ENCODE data around the gene TMEM40.
"Not testable (repeated sequence)": the region's sequence is repeated elsewhere in the genome, so short reads cannot be mapped to it uniquely, and the experiment has no call there.

The TMEM40 gene

DNA sequence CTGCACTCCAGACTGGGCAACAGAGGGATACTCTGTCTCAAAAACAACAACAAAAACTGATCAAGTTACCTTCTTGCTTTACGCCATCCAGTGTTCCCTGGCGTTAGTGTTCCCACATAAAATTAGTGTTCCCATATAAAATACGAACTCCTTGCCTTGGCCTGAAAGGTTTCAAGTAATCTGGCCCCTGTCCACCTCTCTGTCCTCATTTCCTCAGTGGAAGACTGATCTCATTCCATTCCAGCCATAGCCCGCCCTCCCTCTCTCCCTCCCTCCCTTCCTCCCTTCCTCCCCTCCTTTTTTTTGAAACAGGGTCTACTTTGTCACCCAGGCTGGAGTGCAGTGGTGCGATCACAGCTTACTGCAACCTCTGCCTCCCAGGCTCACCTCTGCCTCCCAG is 34.6 kb upstream of the TMEM40 start:
- no peak for TF ChIP-seq ZNF426 (tag by site-specific recombination; IDR thresholded peaks at IDR 0.05)
- 0 out of 2 replicates have a peak, but pooled peaks have one; percentile 41 for TF ChIP-seq ZNF2 (tag by site-specific recombination; IDR thresholded peaks at IDR 0.05)
- TF ChIP-seq WT1 (tag by site-specific recombination; IDR thresholded peaks at IDR 0.05): peak; percentile 51; the same call in 1 of the 2 replicates
- no peak overlapping the region for H3K27ac ChIP-seq (ENCODE audit: extremely low read depth, low read depth, low read length)
- POLR2A ChIA-PET: no interaction called here
- H3K9me3 ChIP-seq (ENCODE audit: control insufficient read depth, insufficient read depth, low read depth, low read length): no peaks in the 10 kb centered on the region
- H3K4me1 ChIP-seq (ENCODE audit: control insufficient read depth, insufficient read depth, low read length): no peaks in the 10 kb centered on the region
- H3K4me3 ChIP-seq (ENCODE audit: low read depth, low read length): no peak overlapping the region
- H3K36me3 ChIP-seq (ENCODE audit: control insufficient read depth in 2 of 2, insufficient read depth in 1 of 2, low read length in 2 of 2): no peaks in the 10 kb centered on the region
- CTCF ChIA-PET: no interaction called here

DNA sequence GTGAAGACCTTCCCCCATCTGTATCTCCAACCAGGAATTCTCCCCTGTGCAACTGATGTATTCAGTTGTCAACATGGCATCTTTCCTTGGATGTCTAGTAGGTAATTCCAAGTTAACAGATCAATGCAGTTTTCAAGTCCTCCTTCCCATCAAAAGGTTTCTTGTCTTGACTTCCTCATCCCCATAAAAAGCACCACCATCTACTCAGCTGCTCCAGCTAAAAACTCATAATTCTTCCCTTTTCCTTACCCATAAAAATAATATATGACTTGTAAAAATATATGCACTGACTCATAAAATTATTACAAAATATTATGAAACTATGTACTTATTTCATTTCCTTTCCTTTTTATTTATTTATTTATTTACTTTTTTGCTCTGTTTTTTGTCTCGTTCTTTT is 32.4 kb upstream of the TMEM40 start:
- Histone ChIP-seq H3K9me3 (ENCODE audit: control insufficient read depth, insufficient read depth, low read depth, low read length) (no peaks in the 10 kb centered on the region), H3K27ac (ENCODE audit: extremely low read depth, low read depth, low read length) (no peak overlapping the region), H3K4me3 (ENCODE audit: low read depth, low read length) (no peak overlapping the region), H3K4me1 (ENCODE audit: control insufficient read depth, insufficient read depth, low read length) (no peaks in the 10 kb centered on the region), H3K36me3 (ENCODE audit: control insufficient read depth in 2 of 2, insufficient read depth in 1 of 2, low read length in 2 of 2) (no peaks in the 10 kb centered on the region)
- ChIA-PET CTCF (interaction anchor here (0.6 to 0.8 kb wide), 2 partner anchors 31 to 71 kb away, joined by 3 to 4 read pairs; no protein-coding TSS in a partner anchor), POLR2A (no interaction called here)
- TF ChIP-seq, protein P1, sequence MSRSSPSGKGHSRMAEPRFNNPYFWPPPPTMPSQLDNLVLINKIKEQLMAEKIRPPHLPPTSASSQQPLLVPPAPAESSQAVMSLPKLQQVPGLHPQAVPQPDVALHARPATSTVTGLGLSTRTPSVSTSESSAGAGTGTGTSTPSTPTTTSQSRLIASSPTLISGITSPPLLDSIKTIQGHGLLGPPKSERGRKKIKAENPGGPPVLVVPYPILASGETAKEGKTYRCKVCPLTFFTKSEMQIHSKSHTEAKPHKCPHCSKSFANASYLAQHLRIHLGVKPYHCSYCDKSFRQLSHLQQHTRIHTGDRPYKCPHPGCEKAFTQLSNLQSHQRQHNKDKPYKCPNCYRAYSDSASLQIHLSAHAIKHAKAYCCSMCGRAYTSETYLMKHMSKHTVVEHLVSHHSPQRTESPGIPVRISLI (tag by site-specific recombination; IDR thresholded peaks at IDR 0.05): 0 out of 2 replicates have a peak, but pooled peaks have one; percentile 5
- no peak for TF ChIP-seq ZNF324 (tag by site-specific recombination; IDR thresholded peaks at IDR 0.05)

DNA sequence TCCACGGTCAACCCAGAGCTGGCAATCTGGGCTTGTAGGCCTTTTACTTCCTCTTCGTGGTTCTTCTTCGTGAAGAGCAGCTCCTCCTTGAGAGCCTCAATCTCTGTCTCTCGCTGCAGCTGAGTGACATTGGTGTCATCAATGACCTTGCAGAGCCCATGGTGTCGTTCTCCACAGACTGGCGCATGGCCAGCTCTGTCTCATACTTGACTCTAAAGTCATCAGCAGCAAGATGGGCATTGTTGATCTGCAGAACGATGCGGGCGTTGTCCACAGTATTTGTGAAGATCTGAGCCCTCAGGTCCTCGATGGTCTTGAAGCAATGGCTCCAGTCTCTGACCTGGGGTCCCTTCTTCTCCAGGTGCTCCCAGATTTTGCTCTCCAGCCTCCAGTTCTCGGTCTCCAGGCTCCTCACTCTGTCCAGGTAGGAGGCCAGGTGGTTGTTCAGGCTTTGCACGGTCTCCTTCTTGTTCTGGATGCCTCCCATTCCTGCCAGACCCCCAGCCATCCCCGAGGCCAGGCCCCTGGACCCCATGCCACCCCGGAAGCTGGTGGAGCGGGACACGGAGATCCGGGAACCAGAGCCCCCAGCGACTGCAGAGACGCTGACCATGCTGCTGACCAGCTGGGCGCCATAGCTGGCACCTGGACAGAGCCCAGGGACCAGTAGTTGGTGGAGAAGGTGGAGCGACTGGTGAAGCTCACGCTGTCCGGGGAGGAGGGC is 29.1 kb upstream of the TMEM40 start:
- H3K36me3 ChIP-seq (ENCODE audit: control insufficient read depth in 2 of 2, insufficient read depth in 1 of 2, low read length in 2 of 2); H3K4me3 ChIP-seq (ENCODE audit: low read depth, low read length); POLR2A ChIA-PET; H3K4me1 ChIP-seq (ENCODE audit: control insufficient read depth, insufficient read depth, low read length); H3K9me3 ChIP-seq (ENCODE audit: control insufficient read depth, insufficient read depth, low read depth, low read length); H3K27ac ChIP-seq (ENCODE audit: extremely low read depth, low read depth, low read length): not testable (repeated sequence)
- CTCF ChIA-PET: interaction anchor here (0.6 to 3.3 kb wide), 17 partner anchors 10 to 104 kb away, joined by 3 to 12 read pairs (median 5); partner anchors contain the start of gene RPL32

DNA sequence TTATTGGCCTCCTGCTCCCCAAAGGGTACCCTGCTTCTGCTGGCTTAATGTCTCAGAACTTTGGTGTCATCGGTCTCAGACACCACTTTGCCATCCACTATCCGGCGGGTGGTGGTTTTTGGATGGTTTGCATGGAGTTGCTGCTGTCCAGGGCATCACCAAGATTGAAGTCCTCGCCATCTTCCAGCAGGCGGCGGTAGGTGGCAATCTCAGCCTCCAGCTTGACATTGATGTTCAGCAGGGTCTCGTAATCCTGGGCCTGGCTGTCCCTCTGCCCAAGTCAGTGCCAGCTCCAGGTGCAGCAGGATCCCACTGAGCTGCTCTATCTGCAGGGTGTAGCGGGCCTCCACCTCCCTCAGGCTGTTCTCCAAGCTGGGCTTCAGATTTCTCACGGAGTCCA is 28.3 kb upstream of the TMEM40 start:
- CTCF ChIA-PET: interaction anchor here (0.6 to 3.3 kb wide), 19 partner anchors 9 to 104 kb away, joined by 3 to 12 read pairs (median 4); partner anchors contain the start of gene RPL32

DNA sequence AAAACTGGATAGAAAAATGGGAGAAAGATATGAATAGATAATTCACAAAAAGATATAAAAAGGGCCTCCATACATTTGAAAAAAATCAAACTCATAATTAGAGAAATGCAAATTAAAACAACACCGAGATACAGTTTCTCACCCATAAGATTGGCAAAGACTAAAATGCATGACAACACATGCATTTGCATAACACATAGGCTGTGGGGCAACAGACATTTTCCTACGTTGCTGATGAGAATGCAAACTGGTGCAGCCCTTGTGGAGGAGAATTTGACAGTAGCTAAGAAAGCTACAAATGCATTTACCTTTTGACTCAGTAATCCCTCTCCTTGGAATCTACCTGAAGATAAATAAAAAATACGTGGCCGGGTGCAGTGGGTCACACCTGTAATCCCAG is 26.0 kb upstream of the TMEM40 start:
- no peaks in the 10 kb centered on the region for H3K9me3 ChIP-seq (ENCODE audit: control insufficient read depth, insufficient read depth, low read depth, low read length)
- no peaks in the 10 kb centered on the region for H3K4me1 ChIP-seq (ENCODE audit: control insufficient read depth, insufficient read depth, low read length)
- H3K4me3 ChIP-seq (ENCODE audit: low read depth, low read length): no peak overlapping the region
- TF ChIP-seq ZNF211 (tag by site-specific recombination; IDR thresholded peaks at IDR 0.05; ENCODE audit: low read depth): no peak
- TF ChIP-seq ZNF302 (tag by site-specific recombination; IDR thresholded peaks at IDR 0.05; ENCODE audit: low read depth): no peak
- no peak for TF ChIP-seq KLF10 (tag by site-specific recombination; IDR thresholded peaks at IDR 0.05)
- no peak for TF ChIP-seq ZNF624 (tag by site-specific recombination; IDR thresholded peaks at IDR 0.05)
- TF ChIP-seq ZNF501 (tag by site-specific recombination; IDR thresholded peaks at IDR 0.05): no peak
- TF ChIP-seq, protein P2, sequence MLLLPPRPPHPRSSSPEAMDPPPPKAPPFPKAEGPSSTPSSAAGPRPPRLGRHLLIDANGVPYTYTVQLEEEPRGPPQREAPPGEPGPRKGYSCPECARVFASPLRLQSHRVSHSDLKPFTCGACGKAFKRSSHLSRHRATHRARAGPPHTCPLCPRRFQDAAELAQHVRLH (tag by site-specific recombination; IDR thresholded peaks at IDR 0.05): no peak
- no peaks in the 10 kb centered on the region for H3K36me3 ChIP-seq (ENCODE audit: control insufficient read depth in 2 of 2, insufficient read depth in 1 of 2, low read length in 2 of 2)
- ChIA-PET CTCF (no interaction called here), POLR2A (no interaction called here)
- no peak overlapping the region for H3K27ac ChIP-seq (ENCODE audit: extremely low read depth, low read depth, low read length)

More for the DNA sequence above, 28.3 kb upstream of the TMEM40 start:
- H3K27ac ChIP-seq (ENCODE audit: extremely low read depth, low read depth, low read length); H3K36me3 ChIP-seq (ENCODE audit: control insufficient read depth in 2 of 2, insufficient read depth in 1 of 2, low read length in 2 of 2); H3K4me3 ChIP-seq (ENCODE audit: low read depth, low read length); POLR2A ChIA-PET; H3K9me3 ChIP-seq (ENCODE audit: control insufficient read depth, insufficient read depth, low read depth, low read length); H3K4me1 ChIP-seq (ENCODE audit: control insufficient read depth, insufficient read depth, low read length): not testable (repeated sequence)

Measured in HEK293 (cell line).